HEK293T (cell line): ENCODE measurements around the gene SIPA1L3.

Source experiments
- CTCF ChIA-PET: fragments of 350-600 bp; formaldehyde crosslinking; extraction: SDS; loops from one replicate; lab custom pipeline; 2021; ENCODE audit warnings: antibody characterized with exemption, inconsistent platforms; lab: Yijun Ruan, JAX
- POLR2A ChIA-PET: fragments of 350-600 bp; formaldehyde crosslinking; extraction: SDS; loops from one replicate; lab custom pipeline; 2020; ENCODE audit warnings: antibody characterized with exemption, inconsistent platforms; lab: Yijun Ruan, JAX
- DNase-seq: peaks from one replicate; pipeline ENCODE4 v3.0.0; 2012; ENCODE audit warnings: mixed read lengths; ENCODE audit errors: extremely low spot score
- ARNT ChIP-seq: fragments of 450-650 bp; IDR thresholded peaks from 2 replicates; pipeline ENCODE4 v1.6.1; 2017; ENCODE audit warnings: mild to moderate bottlenecking
- BHLHE40 ChIP-seq: fragments of 450-650 bp; IDR thresholded peaks from 2 replicates; pipeline ENCODE4 v1.6.1; 2016; ENCODE audit warnings: mild to moderate bottlenecking, moderate library complexity, borderline replicate concordance
- CTBP1 ChIP-seq: fragments of 450-650 bp; IDR thresholded peaks from 2 replicates; pipeline ENCODE4 v1.6.1; 2016; ENCODE audit warnings: borderline replicate concordance
- ELF4 ChIP-seq: fragments of 450-650 bp; IDR thresholded peaks from 2 replicates; pipeline ENCODE4 v1.6.1; 2017; ENCODE audit warnings: antibody characterized with exemption
- FOXA1 ChIP-seq: fragments of 450-650 bp; IDR thresholded peaks from 2 replicates; pipeline ENCODE4 v1.6.1; 2016; ENCODE audit warnings: mild to moderate bottlenecking
- FOXK2 ChIP-seq: fragments of 450-650 bp; IDR thresholded peaks from 2 replicates; pipeline ENCODE4 v1.6.1; 2016; ENCODE audit warnings: mild to moderate bottlenecking
- FOXM1 ChIP-seq: fragments of 450-650 bp; IDR thresholded peaks from 2 replicates; pipeline ENCODE4 v1.6.1; 2017; ENCODE audit warnings: mild to moderate bottlenecking, borderline replicate concordance
- HDGF ChIP-seq: fragments of 450-650 bp; IDR thresholded peaks from 2 replicates; pipeline ENCODE4 v1.6.1; 2017; ENCODE audit warnings: antibody characterized with exemption, borderline replicate concordance
- L3MBTL2 ChIP-seq: fragments of 450-650 bp; conservative IDR thresholded peaks from 2 replicates; pipeline ENCODE4 v1.6.1; 2016; ENCODE audit warnings: mild to moderate bottlenecking
- LEF1 ChIP-seq: fragments of 450-650 bp; IDR thresholded peaks from 2 replicates; pipeline ENCODE4 v1.6.1; 2017; ENCODE audit warnings: mild to moderate bottlenecking, borderline replicate concordance
- NFRKB ChIP-seq: fragments of 450-650 bp; IDR thresholded peaks from 2 replicates; pipeline ENCODE4 v1.6.1; 2016; ENCODE audit warnings: mild to moderate bottlenecking, moderate library complexity
- PKNOX1 ChIP-seq: fragments of 450-650 bp; IDR thresholded peaks from 2 replicates; pipeline ENCODE4 v1.6.1; 2016
- SP1 ChIP-seq: fragments of 450-650 bp; IDR thresholded peaks from 2 replicates; pipeline ENCODE4 v1.6.1; 2017
- SUZ12 ChIP-seq: fragments of 450-650 bp; IDR thresholded peaks from 2 replicates; pipeline ENCODE4 v1.6.1; 2016; ENCODE audit warnings: mild to moderate bottlenecking
- TARDBP ChIP-seq: fragments of 450-650 bp; IDR thresholded peaks from 2 replicates; pipeline ENCODE4 v1.6.1; 2016
- ZNF384 ChIP-seq: fragments of 450-650 bp; IDR thresholded peaks from 2 replicates; pipeline ENCODE4 v1.6.1; 2016

SIPA1L3 gene

GRCh38 chr19:38250428-38250820 lies 343.4 kb downstream of the SIPA1L3 start:
- ChIA-PET CTCF (no interaction called here), POLR2A (no interaction called here)
- no peak for TF ChIP-seq SUZ12
- no peak for TF ChIP-seq ARNT
- TF ChIP-seq L3MBTL2 = no peak
- TF ChIP-seq HDGF = no peak
- no peak for TF ChIP-seq SP1
- no peak for TF ChIP-seq ELF4
- DNase-seq = no peak

DNA sequence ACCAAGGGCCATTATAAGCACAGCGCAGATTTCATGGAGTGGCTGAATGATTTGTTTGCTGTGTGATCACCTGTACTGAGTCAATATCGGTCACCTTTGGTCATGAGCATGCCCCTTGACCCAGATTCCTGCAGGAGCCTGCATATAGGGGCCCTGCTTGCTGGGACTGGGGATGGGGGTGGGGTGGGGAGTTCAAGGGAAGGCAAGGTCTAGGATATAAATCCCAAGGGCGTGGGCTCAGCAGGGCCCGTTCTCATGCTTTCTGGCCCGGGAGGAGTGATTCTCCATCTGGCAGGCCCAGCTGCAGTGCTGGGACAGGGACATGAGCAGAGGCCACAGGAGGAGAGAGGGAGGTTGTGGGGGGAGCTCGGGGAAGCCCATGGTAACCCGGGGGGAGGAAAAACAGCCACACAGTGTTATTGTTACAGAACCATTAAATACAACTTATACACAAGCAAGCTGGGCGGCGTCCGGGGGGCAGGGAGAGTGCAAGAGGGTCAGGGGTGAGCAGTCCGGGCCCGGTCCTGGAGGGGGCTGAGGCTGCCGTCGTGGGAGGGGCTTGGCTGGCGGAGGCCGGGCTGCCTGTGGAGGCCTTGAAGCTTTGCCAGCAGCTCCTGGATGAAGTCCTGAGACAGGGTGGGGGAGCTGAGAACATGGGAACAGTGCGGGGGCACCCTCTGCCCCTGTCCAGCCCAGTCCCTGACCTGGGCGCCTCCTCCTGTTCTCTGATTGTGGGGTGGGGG lies 344.0 kb downstream of the SIPA1L3 start:
- ChIA-PET CTCF (no interaction called here), POLR2A (no interaction called here)
- DNase-seq = no peak
- TF ChIP-seq SUZ12 = no peak
- no peak for TF ChIP-seq HDGF
- TF ChIP-seq BHLHE40 = no peak
- TF ChIP-seq ZNF384 = no peak
- no peak for TF ChIP-seq ARNT
- TF ChIP-seq LEF1 = no peak
- TF ChIP-seq PKNOX1 = no peak
- no peak for TF ChIP-seq SP1
- TF ChIP-seq TARDBP = no peak
- TF ChIP-seq FOXM1 = no peak
- TF ChIP-seq CTBP1 = no peak
- TF ChIP-seq FOXK2 = no peak
- TF ChIP-seq NFRKB = no peak
- TF ChIP-seq L3MBTL2 = no peak
- TF ChIP-seq ELF4 = no peak
- TF ChIP-seq FOXA1 = no peak

- TF ChIP-seq ZNF384 (no peak), FOXM1 (no peak), ARNT (no peak), TARDBP (no peak), SUZ12 (no peak), FOXA1 (no peak), L3MBTL2 (no peak), BHLHE40 (no peak), NFRKB (no peak)
- POLR2A ChIA-PET = no interaction called here
- CTCF ChIA-PET = interaction anchor here (0.8 to 0.9 kb wide), 2 partner anchors 17 to 26 kb away, joined by 3 read pairs; no protein-coding TSS in a partner anchor
- DNase-seq = no peak
These were observed 344.6 kb downstream of the SIPA1L3 start for GRCh38 chr19:38251564-38252051.

GRCh38 chr19:38252385-38252784 lies 345.4 kb downstream of the SIPA1L3 start:
- DNase-seq = no peak
- POLR2A ChIA-PET = interaction anchor here (1.4 kb wide), 1 partner anchor 13 kb away, joined by 4 read pairs; no protein-coding TSS in a partner anchor
- CTCF ChIA-PET = interaction anchor here (0.9 kb wide), 1 partner anchor 27 kb away, joined by 3 read pairs; no protein-coding TSS in a partner anchor

DNA sequence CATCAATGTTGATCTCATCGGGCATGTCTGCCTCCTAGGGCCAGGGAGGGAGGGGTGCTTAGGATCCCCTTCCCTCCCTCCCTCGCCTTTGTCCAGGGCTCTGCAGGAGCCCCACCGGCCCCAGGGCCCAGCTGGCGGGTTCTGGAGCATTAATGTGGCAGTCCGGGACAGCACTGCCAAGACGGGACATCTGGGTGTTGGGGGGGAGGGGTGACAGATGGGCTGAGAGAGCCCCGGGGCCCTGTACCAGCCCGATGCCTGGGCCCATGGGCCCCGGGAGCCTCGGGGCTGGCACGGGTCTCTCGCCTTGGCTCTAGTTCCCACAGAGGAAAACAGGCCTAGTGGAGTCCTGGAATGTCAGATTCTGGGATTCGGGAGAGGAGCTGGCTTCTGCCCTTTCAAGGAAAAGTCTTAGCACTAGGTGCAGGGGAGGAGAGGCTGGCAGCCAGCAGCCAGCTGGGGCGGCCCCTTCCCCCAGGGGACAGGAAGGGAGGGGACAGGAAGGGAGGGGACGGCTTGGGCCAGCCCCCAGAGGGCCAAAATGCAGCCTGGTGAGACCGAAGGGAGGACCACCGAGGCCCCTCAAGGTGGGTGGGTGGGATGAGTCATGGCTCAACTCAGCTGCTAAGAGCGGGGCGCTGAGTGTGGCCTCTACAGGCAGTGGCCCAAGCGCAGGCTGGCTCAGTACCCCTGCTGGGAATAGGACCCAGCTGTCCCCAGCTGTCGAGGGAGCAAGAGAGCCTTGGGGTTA lies 346.1 kb downstream of the SIPA1L3 start:
- DNase-seq = no peak
- CTCF ChIA-PET = no interaction called here
- no peak for TF ChIP-seq CTBP1
- TF ChIP-seq NFRKB = no peak
- no peak for TF ChIP-seq HDGF
- no peak for TF ChIP-seq ELF4
- no peak for TF ChIP-seq PKNOX1
- no peak for TF ChIP-seq L3MBTL2
- TF ChIP-seq SP1 = no peak
- no peak for TF ChIP-seq SUZ12
- TF ChIP-seq ARNT = no peak
- no peak for TF ChIP-seq FOXA1
- TF ChIP-seq FOXM1 = no peak
- no peak for TF ChIP-seq BHLHE40
- no peak for TF ChIP-seq FOXK2
- POLR2A ChIA-PET = interaction anchor here (1.4 kb wide), 1 partner anchor 13 kb away, joined by 4 read pairs; no protein-coding TSS in a partner anchor

More at GRCh38 chr19:38252385-38252784, 345.4 kb downstream of the SIPA1L3 start:
- no peak for TF ChIP-seq FOXM1
- TF ChIP-seq BHLHE40 = no peak
- no peak for TF ChIP-seq SP1
- no peak for TF ChIP-seq FOXA1
- no peak for TF ChIP-seq LEF1
- TF ChIP-seq ARNT = no peak
- no peak for TF ChIP-seq SUZ12
- TF ChIP-seq NFRKB = no peak
- TF ChIP-seq CTBP1 = no peak

DNA sequence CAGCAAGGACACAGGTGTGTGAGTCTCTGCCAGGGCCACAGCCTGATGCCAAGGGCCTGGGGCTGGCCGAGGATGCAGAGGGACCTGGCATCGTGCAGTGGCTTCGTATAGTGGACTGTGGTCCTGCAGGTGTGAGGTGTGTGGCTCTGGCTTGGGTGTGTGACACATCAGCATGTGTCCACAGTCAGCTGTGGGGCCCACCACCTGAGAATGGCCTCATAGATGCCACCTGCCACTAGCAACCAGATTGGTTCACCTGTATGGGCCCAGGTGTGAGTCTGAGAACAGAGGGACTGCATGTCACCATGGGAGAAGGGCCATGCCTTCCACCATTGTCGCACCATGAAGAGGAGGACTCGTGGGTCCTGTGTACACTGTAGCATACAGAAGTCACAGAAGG lies 346.8 kb downstream of the SIPA1L3 start:
- no peak for DNase-seq
- CTCF ChIA-PET = no interaction called here
- POLR2A ChIA-PET = interaction anchor here (1.4 kb wide), 1 partner anchor 12 kb away, joined by 4 read pairs; no protein-coding TSS in a partner anchor
- TF ChIP-seq FOXK2 = no peak
- TF ChIP-seq FOXA1 = no peak
- TF ChIP-seq ZNF384 = no peak
- no peak for TF ChIP-seq CTBP1
- TF ChIP-seq ELF4 = no peak
- no peak for TF ChIP-seq SUZ12
- TF ChIP-seq LEF1 = no peak
- TF ChIP-seq HDGF = no peak
- TF ChIP-seq SP1 = no peak
- no peak for TF ChIP-seq ARNT
- TF ChIP-seq L3MBTL2 = no peak
- TF ChIP-seq BHLHE40 = no peak
- TF ChIP-seq FOXM1 = no peak
- no peak for TF ChIP-seq TARDBP
- TF ChIP-seq NFRKB = no peak
